ENCODE results near the gene SAMD8. TPM values are rescaled to one million over a fixed set of nuclear protein-coding genes. Genes with fewer than 3 reads are reported as not detected.

The SAMD8 gene
- total and polyA plus RNA-seq, 2 of the 8 experiments (the other 6 are each of a cell fraction or from before 2014, with no cell fraction given) = 11.7 to 20.9 TPM

- H3K27me3 ChIP-seq (replicated peaks in 1 of 4; ENCODE audit: control insufficient read depth in 3 of 4, extremely low read depth in 1 of 4, insufficient read depth in 3 of 4, low read length in 3 of 4) = no peaks in the 10 kb centered on the region
- H3K4ac ChIP-seq (replicated peaks; ENCODE audit: insufficient read length, low read depth, low read length) = no peak overlapping the region
- no peak overlapping the region for H2AK5ac ChIP-seq (ENCODE audit: low read depth, low read length)
- peaks cover 10% of the 10 kb centered on the region for H3K23me2 ChIP-seq (ENCODE audit: low read depth, low read length)
- H3K9me3 ChIP-seq (ENCODE audit: insufficient read depth in 2 of 2, low read depth in 1 of 2, low read length in 1 of 2) = no peaks in the 10 kb centered on the region
- H4K5ac ChIP-seq (ENCODE audit: insufficient read length, low read depth, low read length) = no peak overlapping the region
- POLR2A ChIA-PET (ENCODE audit: partially characterized antibody) = interaction anchor here (0.7 to 36.7 kb wide), 7 partner anchors 12 to 83 kb away, joined by 3 to 801 read pairs (median 34); partner anchors contain the start of gene COMTD1
- no peak overlapping the region for H3K27ac ChIP-seq (ENCODE audit: low read depth, low read length)
- no peak overlapping the region for H2BK5ac ChIP-seq (ENCODE audit: low read depth, low read length)
- H3K79me2 ChIP-seq (ENCODE audit: control insufficient read depth in 1 of 2, insufficient read depth in 2 of 2, low read length in 2 of 2) = peaks cover 15 to 62% of the 10 kb centered on the region in 2 experiments
- no peak overlapping the region for H2BK120ac ChIP-seq (replicated peaks; ENCODE audit: low read depth, low read length)
- H3K79me1 ChIP-seq (ENCODE audit: low read depth, low read length) = peaks cover 2% of the 10 kb centered on the region; the same call in 1 of the 2 replicates
- H4K20me1 ChIP-seq (replicated peaks in 1 of 2; ENCODE audit: control insufficient read depth in 1 of 2, insufficient read depth in 2 of 2, low read length in 2 of 2) = peaks cover 2 to 10% of the 10 kb centered on the region in 2 experiments
- H3K36me3 ChIP-seq (ENCODE audit: control insufficient read depth in 2 of 4, insufficient read depth in 4 of 4, low read length in 3 of 4) = peaks cover 15 to 55% (median 35%) of the 10 kb centered on the region in 4 experiments
- H3K18ac ChIP-seq (ENCODE audit: extremely low read depth, low read length) = no peak overlapping the region
- H3K56ac ChIP-seq (replicated peaks; ENCODE audit: insufficient read length, low read depth, low read length) = no peak overlapping the region
- FAIRE-seq = no peak
- no peak overlapping the region for H2BK12ac ChIP-seq (ENCODE audit: low read depth, low read length)
- CTCF ChIA-PET (ENCODE audit: partially characterized antibody) = interaction anchor here (0.6 to 11.0 kb wide), 5 partner anchors 15 to 118 kb away, joined by 4 to 128 read pairs (median 18); partner anchors contain the start of gene COMTD1
- 85% methylated on average over 6 of the region's 6 CpGs; no CpG with 5 or more reads in 1 of the 2 experiments for WGBS, 2 experiments (ENCODE audit: extremely low coverage in 1 of 2, insufficient coverage in 1 of 2, insufficient read length in 1 of 2, insufficient replicate concordance in 2 of 2, low coverage in 1 of 2, low lambda C conversion rate in 2 of 2, missing lambda C conversion rate in 1 of 2)
- H2BK20ac ChIP-seq (ENCODE audit: low read length) = no peak overlapping the region
- no peak overlapping the region for H3K14ac ChIP-seq (ENCODE audit: insufficient read length)
- H4K91ac ChIP-seq (replicated peaks; ENCODE audit: insufficient read length, low read length) = no peak overlapping the region
- peak overlapping the region; percentile 81 to 92; a peak in 3 of 4 replicates for H3K4me2 ChIP-seq (ENCODE audit: insufficient read depth in 1 of 2, low read depth in 2 of 2, low read length in 2 of 2)
- H3K9ac ChIP-seq (replicated peaks in 1 of 4; ENCODE audit: extremely low read depth in 1 of 4, low read depth in 3 of 4, low read length in 3 of 4) = no peak overlapping the region
- peak overlapping the region in 2 of 4 experiments; percentile 95 to 100; a peak in 3 of 8 replicates for H3K4me3 ChIP-seq (ENCODE audit: extremely low read depth in 1 of 4, insufficient read depth in 2 of 4, low read depth in 3 of 4, low read length in 4 of 4)
- peaks cover 5 to 17% (median 7%) of the 10 kb centered on the region in 4 experiments; a peak in 6 of 7 replicates for H3K4me1 ChIP-seq (replicated peaks in 1 of 4; ENCODE audit: control insufficient read depth in 3 of 4, insufficient read depth in 4 of 4, low read length in 3 of 4)
- H2BK15ac ChIP-seq (ENCODE audit: low read length) = no peak overlapping the region
- DNase-seq (ENCODE audit: low read depth in 1 of 2, low spot score in 2 of 2) = no peak
- H3K23ac ChIP-seq (ENCODE audit: insufficient read length) = no peak overlapping the region
- TF ChIP-seq JUN (IDR thresholded peaks at IDR 0.05; ENCODE audit: low read depth, low read length) = no peak
- TF ChIP-seq TCF12 (IDR thresholded peaks at IDR 0.05; ENCODE audit: low read depth, low read length) = no peak
- TF ChIP-seq KDM5A (IDR thresholded peaks at IDR 0.05; ENCODE audit: low read length) = no peak
- TF ChIP-seq SIRT6 (IDR thresholded peaks at IDR 0.05; ENCODE audit: low read length) = no peak
- TF ChIP-seq SUZ12 (IDR thresholded peaks at IDR 0.05; ENCODE audit: low read length) = no peak
- no peak for TF ChIP-seq SRF (IDR thresholded peaks at IDR 0.05; ENCODE audit: low read depth, low read length)
- TF ChIP-seq EZH2 (IDR thresholded peaks at IDR 0.05; ENCODE audit: low read depth, low read length, severe bottlenecking) = no peak
- TF ChIP-seq JUND (IDR thresholded peaks at IDR 0.05; ENCODE audit: low read length) = no peak
- no peak for TF ChIP-seq CEBPB (IDR thresholded peaks at IDR 0.05; ENCODE audit: low read depth, low read length)
- TF ChIP-seq CBX5 (IDR thresholded peaks at IDR 0.05; ENCODE audit: low read depth, low read length) = no peak
- no peak for TF ChIP-seq TAF1 (IDR thresholded peaks at IDR 0.05; ENCODE audit: low read depth, low read length)
- H2AFZ ChIP-seq (ENCODE audit: low read length) = no peak overlapping the region
- H4K8ac ChIP-seq (ENCODE audit: extremely low read depth, insufficient read depth, low read length) = 0 out of 2 replicates have a peak overlapping the region, but pooled peaks have one; percentile 11
These were observed 100.9 kb downstream of the SAMD8 start for GRCh38 chr10:75212343-75212742.

Measured in H1 (cell line).